Transverse colon (tissue), 4 donors: ENCODE measurements around the gene CTSC. TPM values are rescaled to one million over a fixed set of nuclear protein-coding genes. Genes with fewer than 3 reads are reported as not detected.

Experiments
- DNase-seq: peaks from one replicate; pipeline ENCODE4 v3.0.0-alpha.2; 2019
- H3K27ac ChIP-seq, 4 donors: fragments of 200-600 bp; sonication (generic); 2 replicates each; pipeline ENCODE4 v1.5.1; 2016 to 2018; ENCODE audit warnings: inconsistent platforms in 4 of 4
- H3K27me3 ChIP-seq: fragments of 200-600 bp; sonication (generic); 2 replicates; pipeline ENCODE4 v1.5.1; 2017; ENCODE audit warnings: inconsistent platforms
- H3K36me3 ChIP-seq, 4 donors: fragments of 200-600 bp; sonication (generic); 2 replicates each; pipeline ENCODE4 v1.5.1; 2017 to 2019; ENCODE audit warnings: inconsistent platforms in 4 of 4
- H3K4me1 ChIP-seq, 4 donors: fragments of 200-600 bp; sonication (generic); 2 replicates each; pipeline ENCODE4 v1.5.1; 2017 to 2020; ENCODE audit warnings: inconsistent platforms in 4 of 4
- H3K4me3 ChIP-seq, 4 donors: fragments of 200-600 bp; sonication (generic); 1 replicate in 1 of 4; 2 replicates in 3 of 4; pipeline versions ENCODE4 v1.5.1 to v1.6.1; 2017 to 2019; ENCODE audit warnings: inconsistent platforms in 4 of 4
- H3K9me3 ChIP-seq, 2 donors: fragments of 200-600 bp; sonication (generic); 2 replicates each; pipeline ENCODE4 v1.5.1; 2017 to 2019; ENCODE audit warnings: inconsistent platforms in 2 of 2
- CTCF ChIP-seq, 5 experiments: fragments of 200-600 bp in 3 of 5; fragments of 450-650 bp in 2 of 5; sonication (generic) in 3 of 5; IDR thresholded peaks; 1 replicate in 2 of 5; 2 replicates in 3 of 5; pipeline ENCODE4 v1.5.1; 2016 to 2017; ENCODE audit warnings: antibody characterized with exemption in 5 of 5, inconsistent platforms in 3 of 5, mild to moderate bottlenecking in 2 of 5, moderate library complexity in 1 of 5
- EP300 ChIP-seq: sonication (generic); formaldehyde crosslinking; IDR thresholded peaks from one replicate; pipeline ENCODE4 v1.6.1; 2017; ENCODE audit warnings: antibody characterized with exemption, low read depth
- POLR2A ChIP-seq: fragments of 450-650 bp; IDR thresholded peaks from one replicate; pipeline ENCODE4 v1.6.1; 2016; ENCODE audit warnings: antibody characterized with exemption, mild to moderate bottlenecking, moderate library complexity
- POLR2AphosphoS5 ChIP-seq, 3 donors: sonication (generic); formaldehyde crosslinking; IDR thresholded peaks; one replicate each; pipeline ENCODE4 v1.6.1; 2016; ENCODE audit warnings: antibody characterized with exemption in 3 of 3
- whole genome bisulfite sequencing, 2 donors: methylation state at CpG; one replicate each; pipeline ENCODE4 v1.1.5; 2018; ENCODE audit warnings: low coverage in 1 of 2; 5-methylcytosine and 5-hydroxymethylcytosine counted together
- in situ Hi-C, 4 donors: fragments of 200-750 bp; cut with MboI; loops; one replicate each; pipeline versions ENCODE4 v1.15.0 to v1.15.1; 2017; ENCODE audit warnings: low sequenced_read_pairs in 3 of 4, low pct_ligation_motif_present in 1 of 4, low pct_unique_long_range_greater_than_20kb in 1 of 4
- intact Hi-C: fragments of 100-400 bp; cut with DNase I; formaldehyde crosslinking; loops from one replicate; pipeline ENCODE4 v1.15.1; 2023; ENCODE audit warnings: low total_unique reads
- total RNA-seq, 4 donors: library from RNA; depleted of rRNA; stranded (reverse); fragments of >200 nt; gene quantifications; one replicate each; pipeline ENCODE4 v1.1.0, GENCODE V29; 2016

The CTSC gene
- total RNA-seq, 4 donors from 2014 or later: 49.0 to 141 (median 75.2) TPM

- Histone ChIP-seq H3K36me3 (no peaks in the 10 kb centered on the region), H3K27me3 (no peaks in the 10 kb centered on the region), H3K4me1 (peaks cover 0 to 18% (median 0%) of the 10 kb centered on the region in 4 donors), H3K4me3 (no peak overlapping the region), H3K9me3 (no peaks in the 10 kb centered on the region), H3K27ac (no peak overlapping the region)
- no peak for DNase-seq
- in situ Hi-C loops: no loop called here
- intact Hi-C loops: no loop called here
- TF ChIP-seq EP300: no peak
- no peak for TF ChIP-seq CTCF (IDR thresholded peaks at IDR 0.05)
- TF ChIP-seq POLR2AphosphoS5 (IDR thresholded peaks at IDR 0.05): no peak
- no peak for TF ChIP-seq POLR2A
- 69 to 78% methylated on average over 1 of the region's 1 CpG for WGBS, 2 donors
Observed at GRCh38 chr11:88310246-88310645, 27.3 kb downstream of the CTSC start.

- no peak for DNase-seq
- TF ChIP-seq POLR2AphosphoS5 (IDR thresholded peaks at IDR 0.05) (no peak), POLR2A (no peak), CTCF (IDR thresholded peaks at IDR 0.05) (no peak), EP300 (no peak)
- Histone ChIP-seq H3K9me3 (no peaks in the 10 kb centered on the region), H3K27ac (no peak overlapping the region), H3K4me1 (peaks cover 0 to 5% (median 0%) of the 10 kb centered on the region in 4 donors), H3K36me3 (no peaks in the 10 kb centered on the region), H3K27me3 (no peaks in the 10 kb centered on the region), H3K4me3 (no peak overlapping the region)
- intact Hi-C loops: no loop called here
- in situ Hi-C loops: no loop called here
- 90 to 100% methylated on average over 1 to 2 of the region's 2 CpGs for WGBS, 2 donors
Observed at GRCh38 chr11:88308576-88308975, 29.0 kb downstream of the CTSC start.

- no peaks in the 10 kb centered on the region for H3K36me3 ChIP-seq
- in situ Hi-C loops (no loop called here), intact Hi-C loops (no loop called here)
- no peak for TF ChIP-seq EP300
- TF ChIP-seq POLR2AphosphoS5 (IDR thresholded peaks at IDR 0.05): no peak
- TF ChIP-seq CTCF (IDR thresholded peaks at IDR 0.05): no peak
- TF ChIP-seq POLR2A: no peak
- peaks cover 0 to 5% (median 0%) of the 10 kb centered on the region in 4 donors for H3K4me1 ChIP-seq
- H3K9me3 ChIP-seq: no peaks in the 10 kb centered on the region
- no peak for DNase-seq
- no peaks in the 10 kb centered on the region for H3K27me3 ChIP-seq
- H3K27ac ChIP-seq: no peak overlapping the region
- no peak overlapping the region for H3K4me3 ChIP-seq
- WGBS, 2 donors: 79 to 93% methylated on average over 4 to 11 of the region's 11 CpGs
Observed at GRCh38 chr11:88307749-88308425, 29.6 kb downstream of the CTSC start.

- WGBS, 2 donors: 92 to 100% methylated on average over 1 to 2 of the region's 2 CpGs
- intact Hi-C loops: no loop called here
Observed at GRCh38 chr11:88306785-88307184, 30.8 kb downstream of the CTSC start.

More at GRCh38 chr11:88306785-88307184, 30.8 kb downstream of the CTSC start:
- in situ Hi-C loops: no loop called here
- no peaks in the 10 kb centered on the region for H3K9me3 ChIP-seq
- no peak overlapping the region for H3K4me3 ChIP-seq
- peaks cover 0 to 2% (median 0%) of the 10 kb centered on the region in 4 donors for H3K4me1 ChIP-seq
- H3K27ac ChIP-seq: no peak overlapping the region
- no peak for TF ChIP-seq EP300
- TF ChIP-seq CTCF (IDR thresholded peaks at IDR 0.05): no peak
- no peak for TF ChIP-seq POLR2A
- no peak for TF ChIP-seq POLR2AphosphoS5 (IDR thresholded peaks at IDR 0.05)
- H3K36me3 ChIP-seq: no peaks in the 10 kb centered on the region
- no peaks in the 10 kb centered on the region for H3K27me3 ChIP-seq
- DNase-seq: no peak
